Cardiac muscle cell (in vitro differentiated cells and primary cell): ENCODE results near the gene NPIPB6. TPM values are rescaled to one million over a fixed set of nuclear protein-coding genes. Genes with fewer than 3 reads are reported as not detected.

Source experiments
- DNase-seq, 2 donors: peaks; one replicate each; pipeline versions ENCODE4 v3.0.0 to v3.0.0-alpha.2; 2010 to 2017; ENCODE audit warnings: low read depth in 1 of 2, low spot score in 1 of 2
- H3K27ac ChIP-seq: fragments of 200-600 bp; sonication (generic); 2 replicates; pipeline ENCODE4 v1.5.1; 2016
- H3K27me3 ChIP-seq: fragments of 200-600 bp; sonication (generic); 2 replicates; pipeline ENCODE4 v1.6.0; 2016; ENCODE audit warnings: control low read depth
- H3K36me3 ChIP-seq: fragments of 200-600 bp; sonication (generic); 2 replicates; pipeline ENCODE4 v1.5.1; 2016; ENCODE audit warnings: control low read depth
- H3K4me1 ChIP-seq: fragments of 200-600 bp; sonication (generic); 2 replicates; pipeline ENCODE4 v1.8.1; 2017; ENCODE audit warnings: low read depth, mild to moderate bottlenecking, mixed run types
- H3K4me3 ChIP-seq: fragments of 200-600 bp; sonication (generic); 2 replicates; pipeline ENCODE4 v1.5.1; 2016; ENCODE audit warnings: mild to moderate bottlenecking
- H3K9me3 ChIP-seq: fragments of 200-600 bp; sonication (generic); 2 replicates; pipeline ENCODE4 v1.5.1; 2017; ENCODE audit warnings: low read depth, mild to moderate bottlenecking, control low read depth
- polyA plus RNA-seq: library from polyadenylated mRNA; unstranded; fragments of >200 nt; fragmentation: Nextera tagmentation; extraction: Ambion mirVana; gene quantifications from 2 replicates; pipeline ENCODE4 v1.2.1, GENCODE V29; 2016
- total RNA-seq: library from RNA; depleted of rRNA; stranded (reverse); fragments of >200 nt; gene quantifications from 2 replicates; pipeline ENCODE4 v1.2.3, GENCODE V29; 2016
- TF ChIP-seq, protein P1 (sequence below): IDR thresholded peaks from 2 replicates; pipeline ENCODE4 v1.5.1; 2012; ENCODE audit warnings: low read depth, mild to moderate bottlenecking, low read length

NPIPB6 gene
- total and polyA plus RNA-seq, 2 experiments from 2014 or later: 3.2 to 4.9 TPM

DNA sequence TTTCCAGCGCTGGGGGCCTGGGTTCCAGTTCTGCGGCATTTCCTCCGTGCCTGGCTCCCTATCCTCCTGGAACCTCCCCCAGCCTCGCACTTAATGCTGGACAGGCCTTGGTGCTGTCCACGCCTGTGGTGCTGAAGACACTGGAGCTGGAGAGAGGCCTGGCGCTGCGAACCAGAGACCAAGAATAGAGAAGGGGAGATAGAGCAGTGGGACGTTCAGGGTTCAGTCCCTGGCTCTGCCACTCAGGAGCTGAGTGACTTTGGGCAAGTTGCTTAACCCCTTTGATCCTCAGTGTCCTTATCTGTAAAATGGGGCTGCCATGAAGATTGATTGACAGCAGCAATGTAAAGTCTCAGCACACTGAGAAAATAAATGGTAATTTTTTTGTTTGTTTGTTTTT, 59.1 kb downstream of the NPIPB6 start:
- H3K4me3 ChIP-seq: no peak overlapping the region
- no peaks in the 10 kb centered on the region for H3K36me3 ChIP-seq
- H3K27ac ChIP-seq: no peak overlapping the region
- DNase-seq: peak; percentile 69 to 87
- H3K4me1 ChIP-seq: no peaks in the 10 kb centered on the region
- no peaks in the 10 kb centered on the region for H3K9me3 ChIP-seq
- no peaks in the 10 kb centered on the region for H3K27me3 ChIP-seq
- TF ChIP-seq, protein P1, sequence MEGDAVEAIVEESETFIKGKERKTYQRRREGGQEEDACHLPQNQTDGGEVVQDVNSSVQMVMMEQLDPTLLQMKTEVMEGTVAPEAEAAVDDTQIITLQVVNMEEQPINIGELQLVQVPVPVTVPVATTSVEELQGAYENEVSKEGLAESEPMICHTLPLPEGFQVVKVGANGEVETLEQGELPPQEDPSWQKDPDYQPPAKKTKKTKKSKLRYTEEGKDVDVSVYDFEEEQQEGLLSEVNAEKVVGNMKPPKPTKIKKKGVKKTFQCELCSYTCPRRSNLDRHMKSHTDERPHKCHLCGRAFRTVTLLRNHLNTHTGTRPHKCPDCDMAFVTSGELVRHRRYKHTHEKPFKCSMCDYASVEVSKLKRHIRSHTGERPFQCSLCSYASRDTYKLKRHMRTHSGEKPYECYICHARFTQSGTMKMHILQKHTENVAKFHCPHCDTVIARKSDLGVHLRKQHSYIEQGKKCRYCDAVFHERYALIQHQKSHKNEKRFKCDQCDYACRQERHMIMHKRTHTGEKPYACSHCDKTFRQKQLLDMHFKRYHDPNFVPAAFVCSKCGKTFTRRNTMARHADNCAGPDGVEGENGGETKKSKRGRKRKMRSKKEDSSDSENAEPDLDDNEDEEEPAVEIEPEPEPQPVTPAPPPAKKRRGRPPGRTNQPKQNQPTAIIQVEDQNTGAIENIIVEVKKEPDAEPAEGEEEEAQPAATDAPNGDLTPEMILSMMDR: no peak

DNA sequence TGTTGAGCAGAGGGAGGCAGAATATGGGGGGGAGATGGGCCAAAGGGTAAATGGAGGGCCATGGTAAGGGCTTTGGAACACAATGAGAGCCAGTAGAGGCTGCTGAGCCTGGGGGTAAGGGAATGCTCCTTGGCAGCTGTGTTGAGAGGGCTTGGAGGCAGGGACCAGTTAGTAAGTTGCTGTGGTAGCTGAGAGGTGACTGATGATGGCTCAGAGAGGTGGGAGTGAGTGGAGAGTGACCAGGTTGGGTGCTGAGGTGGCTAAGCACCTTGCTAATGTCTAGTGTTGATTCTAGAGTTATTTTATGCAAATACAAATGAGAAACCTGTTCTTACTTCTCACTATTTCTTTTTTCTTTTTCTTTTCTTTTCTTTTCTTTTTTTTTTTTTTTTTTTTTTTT, 60.2 kb downstream of the NPIPB6 start:
- no peaks in the 10 kb centered on the region for H3K27me3 ChIP-seq
- TF ChIP-seq, protein P1: no peak
- no peak overlapping the region for H3K27ac ChIP-seq
- no peaks in the 10 kb centered on the region for H3K9me3 ChIP-seq
- DNase-seq: no peak
- no peaks in the 10 kb centered on the region for H3K36me3 ChIP-seq
- H3K4me3 ChIP-seq: no peak overlapping the region
- H3K4me1 ChIP-seq: no peaks in the 10 kb centered on the region

DNA sequence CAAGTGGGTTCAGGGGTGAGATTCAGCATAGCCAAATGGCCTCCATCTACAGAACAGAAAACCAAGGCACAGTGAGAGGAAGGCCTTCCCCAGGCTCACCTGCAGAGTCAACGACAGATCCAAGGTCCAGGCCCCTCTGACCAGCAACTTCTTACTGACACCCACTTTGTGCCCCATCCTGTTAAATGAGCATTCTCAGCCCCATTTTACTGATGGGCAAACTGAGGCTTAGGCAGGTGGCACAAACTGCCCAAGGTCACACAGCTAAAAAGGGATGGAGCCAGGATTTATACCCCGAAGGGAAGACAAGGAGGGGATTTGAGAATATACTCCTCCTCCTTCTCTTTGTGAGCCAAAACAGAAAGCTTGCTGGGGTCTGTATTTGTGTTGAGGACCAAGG, 61.7 kb downstream of the NPIPB6 start:
- Histone ChIP-seq H3K4me1 (no peaks in the 10 kb centered on the region), H3K27ac (no peak overlapping the region), H3K27me3 (no peaks in the 10 kb centered on the region), H3K9me3 (no peaks in the 10 kb centered on the region), H3K36me3 (no peaks in the 10 kb centered on the region), H3K4me3 (no peak overlapping the region)
- no peak for DNase-seq
- TF ChIP-seq, protein P1: no peak

DNA sequence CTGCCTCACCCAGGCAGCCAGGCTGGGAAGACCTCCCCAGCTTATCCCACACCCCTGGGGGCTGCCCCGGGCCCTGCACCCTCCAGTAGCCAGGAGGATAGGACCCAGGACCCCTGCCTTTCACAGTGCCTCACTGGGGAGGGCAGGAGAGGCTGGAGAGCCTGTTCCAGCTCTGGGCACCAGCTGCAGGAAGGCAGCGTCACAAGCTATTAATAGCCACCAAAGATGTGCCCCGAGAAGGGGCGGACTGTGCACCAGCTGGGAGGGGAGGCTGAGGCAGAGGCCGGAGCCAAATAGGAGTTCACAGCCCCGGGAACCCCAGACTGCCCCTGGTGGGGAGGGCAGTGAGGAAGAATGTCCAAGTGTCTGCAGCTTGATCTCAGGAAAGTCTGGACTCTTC, 62.2 kb downstream of the NPIPB6 start:
- no peaks in the 10 kb centered on the region for H3K36me3 ChIP-seq
- TF ChIP-seq, protein P1: no peak
- no peaks in the 10 kb centered on the region for H3K9me3 ChIP-seq
- H3K27ac ChIP-seq: no peak overlapping the region
- H3K4me3 ChIP-seq: no peak overlapping the region
- no peaks in the 10 kb centered on the region for H3K4me1 ChIP-seq
- no peak for DNase-seq
- no peaks in the 10 kb centered on the region for H3K27me3 ChIP-seq

DNA sequence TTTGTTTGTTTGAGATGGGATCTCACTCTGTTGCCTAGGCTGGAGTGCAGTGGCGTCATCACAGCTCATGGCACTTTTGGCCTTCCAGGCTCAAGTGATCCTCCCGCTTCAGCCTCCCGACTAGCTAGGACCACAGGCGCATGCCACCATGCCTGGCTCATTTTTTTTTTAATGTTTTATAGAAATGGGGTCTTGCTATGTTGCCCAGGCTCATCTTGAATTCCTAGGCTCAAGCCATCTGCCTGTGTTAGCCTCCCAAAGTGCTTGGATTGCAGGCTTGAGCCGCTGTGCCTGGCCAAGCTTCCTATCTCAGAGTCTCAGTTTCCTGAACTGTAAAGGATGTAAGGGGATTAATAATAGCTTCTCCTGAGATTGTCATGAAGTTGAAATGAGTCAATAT, 63.0 kb downstream of the NPIPB6 start:
- H3K27ac ChIP-seq: no peak overlapping the region
- no peak overlapping the region for H3K4me3 ChIP-seq
- H3K4me1 ChIP-seq: no peaks in the 10 kb centered on the region
- H3K9me3 ChIP-seq: no peaks in the 10 kb centered on the region
- no peaks in the 10 kb centered on the region for H3K27me3 ChIP-seq
- DNase-seq: no peak
- H3K36me3 ChIP-seq: no peaks in the 10 kb centered on the region
- TF ChIP-seq, protein P1: no peak

DNA sequence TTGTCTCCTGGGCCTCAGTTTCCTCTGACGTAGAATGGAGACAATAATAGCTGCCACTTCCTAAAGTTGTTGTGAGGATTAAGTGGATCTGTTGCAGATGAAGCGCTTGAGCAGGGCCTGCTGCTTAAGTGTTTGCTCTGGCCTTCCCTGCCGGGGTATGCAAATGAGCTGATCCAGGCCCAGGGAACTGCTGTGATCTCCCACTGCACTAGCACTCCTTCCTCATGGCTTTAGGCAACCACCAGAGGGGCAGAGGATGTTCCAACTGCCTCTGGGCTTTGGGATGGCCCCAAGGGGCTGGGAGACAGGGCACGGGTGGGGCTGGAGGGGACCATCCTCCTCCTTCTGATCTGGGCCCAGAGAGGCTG, 64.8 kb downstream of the NPIPB6 start:
- no peaks in the 10 kb centered on the region for H3K4me1 ChIP-seq
- no peak overlapping the region for H3K27ac ChIP-seq
- no peak overlapping the region for H3K4me3 ChIP-seq
- TF ChIP-seq, protein P1: no peak
- DNase-seq: peak in 1 of 2 donors; percentile 48
- H3K36me3 ChIP-seq: no peaks in the 10 kb centered on the region
- H3K27me3 ChIP-seq: no peaks in the 10 kb centered on the region
- H3K9me3 ChIP-seq: no peaks in the 10 kb centered on the region
